HEK293 (cell line): ENCODE results near the gene NGF.

ENCODE experiments used
- CTCF ChIA-PET: fragments of 350-600 bp; formaldehyde crosslinking; extraction: SDS; loops from one replicate; lab custom pipeline; 2021; ENCODE audit warnings: antibody characterized with exemption; lab: Yijun Ruan, JAX
- POLR2A ChIA-PET: fragments of 300-600 bp; formaldehyde crosslinking; extraction: SDS; loops from one replicate; lab custom pipeline; 2020; ENCODE audit warnings: antibody characterized with exemption, inconsistent platforms; lab: Yijun Ruan, JAX
- H3K27ac ChIP-seq: fragments of 200-500 bp; sonication (Bioruptor generic); 2 replicates; pipeline ENCODE4 v1.5.1; 2014; ENCODE audit warnings: low read depth, low read length, control low read depth, inconsistent platforms; ENCODE audit errors: extremely low read depth
- H3K36me3 ChIP-seq, 2 experiments: fragments of 200-500 bp in 1 of 2; sonication (Bioruptor generic) in 1 of 2; 1 replicate in 1 of 2; 2 replicates in 1 of 2; pipeline ENCODE4 v1.5.1; 2014 to 2017; ENCODE audit warnings: inconsistent platforms in 2 of 2, low read length in 2 of 2; ENCODE audit not compliant: control insufficient read depth in 2 of 2, insufficient read depth in 1 of 2
- H3K4me1 ChIP-seq: fragments of 200-500 bp; sonication (Bioruptor generic); 2 replicates; pipeline ENCODE4 v1.5.1; 2014; ENCODE audit warnings: mild to moderate bottlenecking, low read length, inconsistent platforms; ENCODE audit not compliant: control insufficient read depth, insufficient read depth
- H3K4me3 ChIP-seq: 2 replicates; pipeline ENCODE4 v1.5.1; 2011; ENCODE audit warnings: low read depth, mild to moderate bottlenecking, control low read depth, low read length, moderate library complexity
- H3K9me3 ChIP-seq: fragments of 200-500 bp; sonication (Bioruptor generic); 2 replicates; pipeline ENCODE4 v1.5.1; 2014; ENCODE audit warnings: low read depth, low read length, inconsistent platforms; ENCODE audit not compliant: control insufficient read depth, insufficient read depth
- BCL6B ChIP-seq: fragments of 450-650 bp; formaldehyde crosslinking; IDR thresholded peaks from 2 replicates; pipeline ENCODE4 v1.5.1; 2017; ENCODE audit warnings: missing biosample characterization, missing genetic modification characterization
- KLF8 ChIP-seq: fragments of 450-650 bp; formaldehyde crosslinking; IDR thresholded peaks from 2 replicates; pipeline ENCODE4 v1.5.1; 2016; ENCODE audit warnings: missing biosample characterization, missing genetic modification characterization
- PRDM1 ChIP-seq: fragments of 450-650 bp; formaldehyde crosslinking; IDR thresholded peaks from 2 replicates; pipeline ENCODE4; 2016; ENCODE audit warnings: missing biosample characterization, missing genetic modification characterization
- SP7 ChIP-seq: fragments of 450-650 bp; formaldehyde crosslinking; IDR thresholded peaks from 2 replicates; pipeline ENCODE4 v1.5.1; 2016; ENCODE audit warnings: missing biosample characterization, missing genetic modification characterization
- TRIM28 ChIP-seq: IDR thresholded peaks from 2 replicates; pipeline ENCODE4 v1.6.1; 2011; ENCODE audit warnings: low read length, control low read depth, borderline replicate concordance
- TSHZ1 ChIP-seq: fragments of 450-650 bp; formaldehyde crosslinking; IDR thresholded peaks from 2 replicates; pipeline ENCODE4 v1.5.1; 2016; ENCODE audit warnings: missing biosample characterization, missing genetic modification characterization, borderline replicate concordance
- ZIC2 ChIP-seq: fragments of 450-650 bp; formaldehyde crosslinking; IDR thresholded peaks from 2 replicates; pipeline ENCODE4 v1.5.1; 2016; ENCODE audit warnings: missing biosample characterization, missing genetic modification characterization
- ZNF16 ChIP-seq: fragments of 450-650 bp; formaldehyde crosslinking; IDR thresholded peaks from 2 replicates; pipeline ENCODE4 v1.5.1; 2016; ENCODE audit warnings: low read depth, missing biosample characterization, missing genetic modification characterization
- ZNF248 ChIP-seq: fragments of 450-650 bp; formaldehyde crosslinking; IDR thresholded peaks from 2 replicates; pipeline ENCODE4 v1.5.1; 2017; ENCODE audit warnings: missing biosample characterization, missing genetic modification characterization
- ZNF292 ChIP-seq: fragments of 450-650 bp; formaldehyde crosslinking; IDR thresholded peaks from 2 replicates; pipeline ENCODE4 v1.5.1; 2016; ENCODE audit warnings: low read depth, missing biosample characterization, missing genetic modification characterization, borderline replicate concordance
- ZNF473 ChIP-seq: fragments of 450-650 bp; formaldehyde crosslinking; IDR thresholded peaks from 2 replicates; pipeline ENCODE4 v1.5.1; 2017; ENCODE audit warnings: missing biosample characterization, missing genetic modification characterization
- ZNF530 ChIP-seq: fragments of 450-650 bp; formaldehyde crosslinking; IDR thresholded peaks from 2 replicates; pipeline ENCODE4 v1.5.1; 2016; ENCODE audit warnings: low read depth, missing biosample characterization, missing genetic modification characterization
- ZNF544 ChIP-seq: fragments of 450-650 bp; formaldehyde crosslinking; IDR thresholded peaks from 2 replicates; pipeline ENCODE4 v1.5.0; 2017; ENCODE audit warnings: missing biosample characterization, missing genetic modification characterization
- ZNF645 ChIP-seq: fragments of 450-650 bp; formaldehyde crosslinking; IDR thresholded peaks from 2 replicates; pipeline ENCODE4; 2016; ENCODE audit warnings: missing biosample characterization, missing genetic modification characterization
- ZNF792 ChIP-seq: fragments of 450-650 bp; formaldehyde crosslinking; IDR thresholded peaks from 2 replicates; pipeline ENCODE4 v1.5.1; 2016; ENCODE audit warnings: missing biosample characterization, missing genetic modification characterization
- ZNF843 ChIP-seq: fragments of 450-650 bp; formaldehyde crosslinking; IDR thresholded peaks from 2 replicates; pipeline ENCODE4 v1.5.1; 2016; ENCODE audit warnings: missing biosample characterization, missing genetic modification characterization
- ZSCAN16 ChIP-seq: fragments of 450-650 bp; formaldehyde crosslinking; IDR thresholded peaks from 2 replicates; pipeline ENCODE4 v1.5.1; 2016; ENCODE audit warnings: missing biosample characterization, missing genetic modification characterization
- TF ChIP-seq, protein P1 (sequence below): fragments of 450-650 bp; formaldehyde crosslinking; IDR thresholded peaks from 2 replicates; pipeline ENCODE4 v1.5.1; 2017; ENCODE audit warnings: missing biosample characterization, missing genetic modification characterization
- TF ChIP-seq, protein P2 (sequence below): sonication (generic); formaldehyde crosslinking; IDR thresholded peaks from 2 replicates; pipeline ENCODE4 v1.8.1; 2022; ENCODE audit warnings: mild to moderate bottlenecking, moderate library complexity, missing genetic modification reagents
- TF ChIP-seq, protein P3 (sequence below): fragments of 450-650 bp; formaldehyde crosslinking; IDR thresholded peaks from 2 replicates; pipeline ENCODE4 v1.5.1; 2016; ENCODE audit warnings: missing biosample characterization, missing genetic modification characterization

Gene NGF

GRCh38 chr1:115327270-115327669 lies 10.8 kb downstream of the NGF start:
- POLR2A ChIA-PET: interaction anchor here (0.9 to 1.7 kb wide), 2 partner anchors 10 kb away, joined by 3 to 9 read pairs; partner anchors contain the start of gene NGF
- CTCF ChIA-PET: interaction anchor here (0.8 to 0.9 kb wide), 2 partner anchors 189 to 216 kb away, joined by 3 read pairs; no protein-coding TSS in a partner anchor
- H3K4me1 ChIP-seq: no peaks in the 10 kb centered on the region

GRCh38 chr1:115326419-115326818 lies 11.6 kb downstream of the NGF start:
- H3K4me3 ChIP-seq: no peak overlapping the region
- no peak for TF ChIP-seq ZNF248 (tag by site-specific recombination)
- TF ChIP-seq KLF8: no peak
- TF ChIP-seq TSHZ1 (tag by site-specific recombination): no peak
- TF ChIP-seq, protein P1, sequence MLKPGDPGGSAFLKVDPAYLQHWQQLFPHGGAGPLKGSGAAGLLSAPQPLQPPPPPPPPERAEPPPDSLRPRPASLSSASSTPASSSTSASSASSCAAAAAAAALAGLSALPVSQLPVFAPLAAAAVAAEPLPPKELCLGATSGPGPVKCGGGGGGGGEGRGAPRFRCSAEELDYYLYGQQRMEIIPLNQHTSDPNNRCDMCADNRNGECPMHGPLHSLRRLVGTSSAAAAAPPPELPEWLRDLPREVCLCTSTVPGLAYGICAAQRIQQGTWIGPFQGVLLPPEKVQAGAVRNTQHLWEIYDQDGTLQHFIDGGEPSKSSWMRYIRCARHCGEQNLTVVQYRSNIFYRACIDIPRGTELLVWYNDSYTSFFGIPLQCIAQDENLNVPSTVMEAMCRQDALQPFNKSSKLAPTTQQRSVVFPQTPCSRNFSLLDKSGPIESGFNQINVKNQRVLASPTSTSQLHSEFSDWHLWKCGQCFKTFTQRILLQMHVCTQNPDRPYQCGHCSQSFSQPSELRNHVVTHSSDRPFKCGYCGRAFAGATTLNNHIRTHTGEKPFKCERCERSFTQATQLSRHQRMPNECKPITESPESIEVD (tag by site-specific recombination): no peak
- TF ChIP-seq ZNF843 (tag by site-specific recombination): no peak
- TF ChIP-seq ZNF544 (tag by site-specific recombination): no peak
- no peak for TF ChIP-seq ZSCAN16 (tag by site-specific recombination)
- no peak for TF ChIP-seq BCL6B
- TF ChIP-seq, protein P2, sequence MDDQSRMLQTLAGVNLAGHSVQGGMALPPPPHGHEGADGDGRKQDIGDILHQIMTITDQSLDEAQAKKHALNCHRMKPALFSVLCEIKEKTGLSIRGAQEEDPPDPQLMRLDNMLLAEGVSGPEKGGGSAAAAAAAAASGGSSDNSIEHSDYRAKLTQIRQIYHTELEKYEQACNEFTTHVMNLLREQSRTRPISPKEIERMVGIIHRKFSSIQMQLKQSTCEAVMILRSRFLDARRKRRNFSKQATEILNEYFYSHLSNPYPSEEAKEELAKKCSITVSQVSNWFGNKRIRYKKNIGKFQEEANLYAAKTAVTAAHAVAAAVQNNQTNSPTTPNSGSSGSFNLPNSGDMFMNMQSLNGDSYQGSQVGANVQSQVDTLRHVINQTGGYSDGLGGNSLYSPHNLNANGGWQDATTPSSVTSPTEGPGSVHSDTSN (CRISPR knock-in tag): no peak
- TF ChIP-seq ZNF792 (tag by site-specific recombination): no peak
- TF ChIP-seq, protein P3, sequence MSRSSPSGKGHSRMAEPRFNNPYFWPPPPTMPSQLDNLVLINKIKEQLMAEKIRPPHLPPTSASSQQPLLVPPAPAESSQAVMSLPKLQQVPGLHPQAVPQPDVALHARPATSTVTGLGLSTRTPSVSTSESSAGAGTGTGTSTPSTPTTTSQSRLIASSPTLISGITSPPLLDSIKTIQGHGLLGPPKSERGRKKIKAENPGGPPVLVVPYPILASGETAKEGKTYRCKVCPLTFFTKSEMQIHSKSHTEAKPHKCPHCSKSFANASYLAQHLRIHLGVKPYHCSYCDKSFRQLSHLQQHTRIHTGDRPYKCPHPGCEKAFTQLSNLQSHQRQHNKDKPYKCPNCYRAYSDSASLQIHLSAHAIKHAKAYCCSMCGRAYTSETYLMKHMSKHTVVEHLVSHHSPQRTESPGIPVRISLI (tag by site-specific recombination): no peak
- TF ChIP-seq TRIM28: no peak
- no peak for TF ChIP-seq ZNF530 (tag by site-specific recombination)
- TF ChIP-seq ZNF16 (tag by site-specific recombination): no peak
- no peak for TF ChIP-seq SP7 (tag by site-specific recombination)
- no peak for TF ChIP-seq ZNF292
- TF ChIP-seq ZNF645 (tag by site-specific recombination): no peak
- no peak for TF ChIP-seq ZNF473
- CTCF ChIA-PET: interaction anchor here (0.8 to 1.6 kb wide), 3 partner anchors 12 to 216 kb away, joined by 3 to 4 read pairs (median 4); no protein-coding TSS in a partner anchor
- H3K27ac ChIP-seq: no peak overlapping the region
- no peaks in the 10 kb centered on the region for H3K9me3 ChIP-seq
- no peaks in the 10 kb centered on the region for H3K36me3 ChIP-seq
- POLR2A ChIA-PET: interaction anchor here (1.7 kb wide), 1 partner anchor 11 kb away, joined by 7 read pairs; the partner anchor contains the start of gene NGF
- H3K4me1 ChIP-seq: no peaks in the 10 kb centered on the region

More at GRCh38 chr1:115327270-115327669, 10.8 kb downstream of the NGF start:
- no peaks in the 10 kb centered on the region for H3K9me3 ChIP-seq
- TF ChIP-seq PRDM1 (peak; percentile 54; the same call in 1 of the 2 replicates), ZIC2 (tag by site-specific recombination) (no peak)
- no peaks in the 10 kb centered on the region for H3K36me3 ChIP-seq
- H3K4me3 ChIP-seq: no peak overlapping the region
- H3K27ac ChIP-seq: no peak overlapping the region
